Progenitor cell of endocrine pancreas (in vitro differentiated cells): ENCODE measurements around the gene TRIM65. TPM values are rescaled to one million over a fixed set of nuclear protein-coding genes. Genes with fewer than 3 reads are reported as not detected.
"Not testable (repeated sequence)": the region's sequence is repeated elsewhere in the genome, so short reads cannot be mapped to it uniquely, and the experiment has no call there.

Experiments
- DNase-seq: peaks from one replicate; pipeline ENCODE4 v3.0.0; 2021; ENCODE audit warnings: low spot score; ENCODE audit not compliant: unreplicated experiment
- H3K27ac Mint-ChIP-seq: 2 replicates; pipeline ENCODE4 v1.8.0; 2021; ENCODE audit warnings: mild to moderate bottlenecking, moderate library complexity, mixed read lengths
- H3K27me3 Mint-ChIP-seq: 2 replicates; pipeline ENCODE4 v1.8.0; 2021; ENCODE audit warnings: mixed read lengths
- H3K36me3 Mint-ChIP-seq: 2 replicates; pipeline ENCODE4 v1.8.0; 2022; ENCODE audit warnings: mixed read lengths; ENCODE audit not compliant: insufficient read depth
- H3K4me1 Mint-ChIP-seq: 2 replicates; pipeline ENCODE4 v1.8.0; 2021; ENCODE audit warnings: low read depth, mixed read lengths
- H3K4me3 Mint-ChIP-seq: 2 replicates; pipeline ENCODE4 v1.8.0; 2021; ENCODE audit warnings: low read depth, mild to moderate bottlenecking, moderate library complexity, mixed read lengths
- H3K9me3 Mint-ChIP-seq: 2 replicates; pipeline ENCODE4 v1.8.0; 2021; ENCODE audit warnings: low read depth, mixed read lengths
- total RNA-seq: library from RNA; stranded (reverse); gene quantifications from 2 replicates; pipeline ENCODE4 v1.2.1, GENCODE V29; 2021
- TF ChIP-seq, protein P1 (sequence below): fragments of 200-600 bp; sonication (generic); IDR thresholded peaks from one replicate; pipeline ENCODE4 v1.5.0; 2021; ENCODE audit warnings: antibody characterized with exemption, mild to moderate bottlenecking; ENCODE audit not compliant: unreplicated experiment

Gene TRIM65
- total RNA-seq, 1 donor from 2014 or later = 17.1 TPM

DNA sequence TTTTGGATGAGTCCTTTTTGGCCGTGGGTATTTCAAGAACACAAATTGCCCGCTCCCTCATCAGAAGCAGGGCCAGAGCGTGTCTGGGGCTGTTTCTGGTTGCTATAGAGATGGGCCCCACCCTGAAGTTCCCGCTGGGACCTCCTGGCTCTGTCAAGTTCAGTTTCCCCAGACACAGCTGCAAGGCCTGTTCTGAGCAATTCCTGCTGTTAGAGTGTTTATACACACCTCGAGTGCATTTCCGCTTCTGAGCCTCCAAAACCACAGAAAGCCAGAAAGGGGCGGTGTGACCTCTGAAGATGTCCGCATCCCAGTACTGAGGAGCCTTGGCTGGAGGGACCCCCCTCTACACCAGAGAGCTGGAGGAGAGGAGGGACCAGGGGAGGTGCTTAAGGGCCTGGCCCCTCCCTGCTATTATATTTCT lies 32.3 kb downstream of the TRIM65 start:
- no peaks in the 10 kb centered on the region for H3K27me3 Mint-ChIP-seq
- TF ChIP-seq, protein P1, sequence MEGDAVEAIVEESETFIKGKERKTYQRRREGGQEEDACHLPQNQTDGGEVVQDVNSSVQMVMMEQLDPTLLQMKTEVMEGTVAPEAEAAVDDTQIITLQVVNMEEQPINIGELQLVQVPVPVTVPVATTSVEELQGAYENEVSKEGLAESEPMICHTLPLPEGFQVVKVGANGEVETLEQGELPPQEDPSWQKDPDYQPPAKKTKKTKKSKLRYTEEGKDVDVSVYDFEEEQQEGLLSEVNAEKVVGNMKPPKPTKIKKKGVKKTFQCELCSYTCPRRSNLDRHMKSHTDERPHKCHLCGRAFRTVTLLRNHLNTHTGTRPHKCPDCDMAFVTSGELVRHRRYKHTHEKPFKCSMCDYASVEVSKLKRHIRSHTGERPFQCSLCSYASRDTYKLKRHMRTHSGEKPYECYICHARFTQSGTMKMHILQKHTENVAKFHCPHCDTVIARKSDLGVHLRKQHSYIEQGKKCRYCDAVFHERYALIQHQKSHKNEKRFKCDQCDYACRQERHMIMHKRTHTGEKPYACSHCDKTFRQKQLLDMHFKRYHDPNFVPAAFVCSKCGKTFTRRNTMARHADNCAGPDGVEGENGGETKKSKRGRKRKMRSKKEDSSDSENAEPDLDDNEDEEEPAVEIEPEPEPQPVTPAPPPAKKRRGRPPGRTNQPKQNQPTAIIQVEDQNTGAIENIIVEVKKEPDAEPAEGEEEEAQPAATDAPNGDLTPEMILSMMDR = no peak
- no peak overlapping the region for H3K4me3 Mint-ChIP-seq
- DNase-seq = no peak
- H3K4me1 Mint-ChIP-seq = no peaks in the 10 kb centered on the region
- no peaks in the 10 kb centered on the region for H3K36me3 Mint-ChIP-seq
- H3K27ac Mint-ChIP-seq = no peak overlapping the region
- H3K9me3 Mint-ChIP-seq = no peaks in the 10 kb centered on the region

DNA sequence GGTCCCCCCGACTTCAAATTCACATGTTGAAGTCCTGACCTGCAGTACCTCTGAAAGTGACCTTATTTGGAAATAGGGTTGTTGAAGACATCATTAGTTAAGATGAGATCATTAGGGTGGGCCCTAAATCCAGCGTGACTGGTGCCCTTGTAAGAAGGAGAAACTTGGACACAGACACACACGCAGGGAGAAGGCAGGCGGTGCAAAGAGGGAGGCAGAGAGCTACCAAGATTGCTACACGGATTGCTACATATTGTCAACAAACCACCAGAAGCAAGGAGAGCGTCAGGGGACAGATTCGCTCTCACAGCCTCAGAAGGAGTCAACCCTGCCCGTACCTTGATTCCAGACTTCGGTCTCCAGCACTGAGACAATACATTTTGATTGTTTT lies 34.8 kb downstream of the TRIM65 start:
- TF ChIP-seq, protein P1 = no peak
- no peaks in the 10 kb centered on the region for H3K27me3 Mint-ChIP-seq
- no peaks in the 10 kb centered on the region for H3K36me3 Mint-ChIP-seq
- no peak for DNase-seq
- H3K4me3 Mint-ChIP-seq = no peak overlapping the region
- H3K4me1 Mint-ChIP-seq = no peaks in the 10 kb centered on the region
- no peaks in the 10 kb centered on the region for H3K9me3 Mint-ChIP-seq
- H3K27ac Mint-ChIP-seq = peak overlapping the region; percentile 54

- not testable (repeated sequence) for H3K27ac Mint-ChIP-seq, H3K9me3 Mint-ChIP-seq, H3K27me3 Mint-ChIP-seq, H3K4me3 Mint-ChIP-seq, DNase-seq, H3K4me1 Mint-ChIP-seq, H3K36me3 Mint-ChIP-seq
Measured at GRCh38 chr17:75859358-75859757, 37.4 kb downstream of the TRIM65 start.

DNA sequence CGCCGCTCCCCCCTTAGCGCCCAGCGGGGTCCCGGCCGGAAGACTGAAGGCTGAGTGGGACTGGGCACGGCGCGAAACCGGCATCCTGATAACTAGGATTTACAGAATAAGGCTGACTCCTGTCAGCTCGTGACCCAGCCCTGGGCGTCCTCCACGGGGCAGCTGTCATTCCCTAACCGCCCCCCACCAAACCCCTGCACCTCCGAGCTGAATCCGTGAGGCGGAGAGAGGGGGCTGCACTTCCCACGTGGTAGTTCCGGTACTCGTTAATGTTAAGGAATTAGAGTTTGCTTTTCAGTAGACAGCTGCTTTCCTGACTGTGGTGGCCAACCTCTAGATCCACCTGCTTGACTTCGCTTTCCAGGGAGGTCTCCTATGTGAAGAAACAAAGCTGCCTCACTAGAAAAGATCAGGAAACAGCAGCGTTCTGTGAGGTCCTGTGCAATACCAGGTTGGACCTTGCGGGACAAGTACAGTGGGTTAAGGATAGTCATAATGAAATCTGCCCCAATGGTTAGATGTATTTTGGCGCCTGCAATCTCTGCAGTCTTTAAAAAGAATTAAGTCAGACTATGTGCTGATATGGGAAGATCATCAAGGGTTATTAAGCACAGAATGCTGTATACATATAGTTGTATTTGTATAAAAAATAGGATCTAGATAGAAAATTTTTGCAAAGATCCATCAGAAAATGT lies 40.5 kb downstream of the TRIM65 start:
- Mint-ChIP-seq H3K9me3 (no peaks in the 10 kb centered on the region), H3K27me3 (no peaks in the 10 kb centered on the region), H3K36me3 (no peaks in the 10 kb centered on the region), H3K27ac (peak overlapping the region; percentile 95), H3K4me1 (peaks cover 11% of the 10 kb centered on the region), H3K4me3 (no peak overlapping the region)
- TF ChIP-seq, protein P1 = peak; percentile 2
- DNase-seq = no peak

- peaks cover 11% of the 10 kb centered on the region for H3K4me1 Mint-ChIP-seq
- peak; percentile 94 for DNase-seq
- no peaks in the 10 kb centered on the region for H3K36me3 Mint-ChIP-seq
- H3K9me3 Mint-ChIP-seq = no peaks in the 10 kb centered on the region
- H3K27ac Mint-ChIP-seq = peak within 1 kb of the TSS; percentile 95
- H3K4me3 Mint-ChIP-seq = no peak within 1 kb of the TSS
- TF ChIP-seq, protein P1 = peak; percentile 62
- H3K27me3 Mint-ChIP-seq = no peaks in the 10 kb centered on the region
Measured at GRCh38 chr17:75855310-75856061, 41.3 kb downstream of the TRIM65 start, which contains the start of gene WBP2. Gene WBP2 (minus strand): TSS chr17:75855335. CDS start chr17:75855297, 38 bp downstream.
